ENCODE data around the gene CADPS.

The CADPS gene

DNA sequence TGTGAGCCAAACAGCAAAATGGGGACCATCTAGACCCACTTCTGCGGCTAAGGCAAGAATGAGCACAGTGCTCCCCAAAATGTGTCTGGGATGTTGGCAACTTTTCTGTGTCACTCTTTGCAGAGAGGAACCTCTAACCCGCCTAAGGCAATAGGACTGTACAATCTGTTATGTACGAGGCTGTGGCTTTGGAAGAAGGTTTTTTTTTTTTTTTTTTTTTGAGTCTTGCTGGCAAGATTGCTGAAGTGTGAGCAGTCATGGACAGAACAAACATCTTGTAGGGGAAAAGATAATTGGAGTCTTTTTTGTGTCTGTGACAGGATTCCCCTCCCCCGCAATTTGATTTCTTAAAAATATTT, 509.1 kb downstream of the CADPS start:
- Histone ChIP-seq H4K20me1 (ENCODE audit: insufficient read depth, low read length) (no peaks in the 10 kb centered on the region), H2AFZ (ENCODE audit: low read length) (no peak overlapping the region), H3K36me3 (ENCODE audit: insufficient read depth, low read length) (no peaks in the 10 kb centered on the region), H3K9me2 (ENCODE audit: low read depth, low read length) (no peaks in the 10 kb centered on the region), H3K9me3 (ENCODE audit: low read length) (no peaks in the 10 kb centered on the region), H3K27me3 (ENCODE audit: insufficient read depth, low read length) (no peaks in the 10 kb centered on the region), H3F3A (ENCODE audit: insufficient read depth, low read length) (no peaks in the 10 kb centered on the region), H3K4me2 (ENCODE audit: low read length) (no peak overlapping the region), H3K9ac (ENCODE audit: low read length) (no peak overlapping the region), H3K27ac (ENCODE audit: low read depth, low read length, poor library complexity, severe bottlenecking) (no peak overlapping the region), H3K79me2 (ENCODE audit: insufficient read depth, low read length) (no peaks in the 10 kb centered on the region), H3K4me1 (ENCODE audit: insufficient read depth, low read length, severe bottlenecking) (no peaks in the 10 kb centered on the region), H3K4me3 (ENCODE audit: low read depth, low read length, poor library complexity, severe bottlenecking) (no peak overlapping the region)
- no peak for TF ChIP-seq EZH2 (IDR thresholded peaks at IDR 0.05; ENCODE audit: borderline replicate concordance, low read length)
- TF ChIP-seq, protein P1, sequence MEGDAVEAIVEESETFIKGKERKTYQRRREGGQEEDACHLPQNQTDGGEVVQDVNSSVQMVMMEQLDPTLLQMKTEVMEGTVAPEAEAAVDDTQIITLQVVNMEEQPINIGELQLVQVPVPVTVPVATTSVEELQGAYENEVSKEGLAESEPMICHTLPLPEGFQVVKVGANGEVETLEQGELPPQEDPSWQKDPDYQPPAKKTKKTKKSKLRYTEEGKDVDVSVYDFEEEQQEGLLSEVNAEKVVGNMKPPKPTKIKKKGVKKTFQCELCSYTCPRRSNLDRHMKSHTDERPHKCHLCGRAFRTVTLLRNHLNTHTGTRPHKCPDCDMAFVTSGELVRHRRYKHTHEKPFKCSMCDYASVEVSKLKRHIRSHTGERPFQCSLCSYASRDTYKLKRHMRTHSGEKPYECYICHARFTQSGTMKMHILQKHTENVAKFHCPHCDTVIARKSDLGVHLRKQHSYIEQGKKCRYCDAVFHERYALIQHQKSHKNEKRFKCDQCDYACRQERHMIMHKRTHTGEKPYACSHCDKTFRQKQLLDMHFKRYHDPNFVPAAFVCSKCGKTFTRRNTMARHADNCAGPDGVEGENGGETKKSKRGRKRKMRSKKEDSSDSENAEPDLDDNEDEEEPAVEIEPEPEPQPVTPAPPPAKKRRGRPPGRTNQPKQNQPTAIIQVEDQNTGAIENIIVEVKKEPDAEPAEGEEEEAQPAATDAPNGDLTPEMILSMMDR (IDR thresholded peaks at IDR 0.05; ENCODE audit: low read length): no peak

DNA sequence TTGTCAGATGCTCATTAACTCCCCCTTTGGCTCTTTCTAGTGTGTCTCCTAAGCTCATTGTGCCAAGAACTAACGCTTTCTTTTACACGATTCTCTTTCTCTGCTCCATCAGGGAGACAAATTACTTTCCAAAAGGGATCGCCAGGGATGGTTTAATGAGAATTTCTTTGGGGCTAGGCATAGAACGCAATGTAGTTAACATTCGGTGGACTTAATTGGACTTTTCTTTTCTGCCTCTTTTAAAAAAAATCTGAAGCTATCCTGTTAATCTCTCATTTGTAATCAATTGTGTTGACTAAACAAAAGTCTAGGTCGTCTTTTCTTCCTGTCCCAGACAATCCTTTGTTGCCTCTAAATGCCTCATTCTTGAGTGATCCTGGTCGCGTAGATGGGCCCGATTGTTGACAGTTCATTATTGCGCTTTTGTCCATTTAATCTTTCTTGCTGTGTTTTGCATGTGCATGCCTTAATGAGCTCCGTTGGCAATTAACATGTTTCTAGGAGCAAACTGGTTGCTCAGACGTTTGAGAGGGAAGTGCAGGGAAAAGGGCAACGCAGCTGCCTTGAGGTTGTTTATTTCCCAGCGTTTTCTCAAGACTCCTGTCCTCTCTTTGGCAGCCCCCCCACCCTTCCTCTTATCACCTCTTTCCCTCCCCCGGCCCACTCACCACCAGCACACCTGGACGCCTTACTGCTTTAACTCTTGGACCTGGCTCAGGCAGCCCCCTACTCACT, 509.7 kb downstream of the CADPS start:
- Histone ChIP-seq H3K9ac (ENCODE audit: low read length) (no peak overlapping the region), H3K9me2 (ENCODE audit: low read depth, low read length) (no peaks in the 10 kb centered on the region), H3K4me1 (ENCODE audit: insufficient read depth, low read length, severe bottlenecking) (no peaks in the 10 kb centered on the region), H3K36me3 (ENCODE audit: insufficient read depth, low read length) (no peaks in the 10 kb centered on the region), H3K79me2 (ENCODE audit: insufficient read depth, low read length) (no peaks in the 10 kb centered on the region), H3K4me3 (ENCODE audit: low read depth, low read length, poor library complexity, severe bottlenecking) (no peak overlapping the region), H2AFZ (ENCODE audit: low read length) (no peak overlapping the region), H3F3A (ENCODE audit: insufficient read depth, low read length) (no peaks in the 10 kb centered on the region), H3K27me3 (ENCODE audit: insufficient read depth, low read length) (no peaks in the 10 kb centered on the region), H4K20me1 (ENCODE audit: insufficient read depth, low read length) (no peaks in the 10 kb centered on the region), H3K4me2 (ENCODE audit: low read length) (no peak overlapping the region), H3K27ac (ENCODE audit: low read depth, low read length, poor library complexity, severe bottlenecking) (no peak overlapping the region), H3K9me3 (ENCODE audit: low read length) (no peaks in the 10 kb centered on the region)
- no peak for TF ChIP-seq EZH2 (IDR thresholded peaks at IDR 0.05; ENCODE audit: borderline replicate concordance, low read length)
- TF ChIP-seq, protein P1 (IDR thresholded peaks at IDR 0.05; ENCODE audit: low read length): no peak

DNA sequence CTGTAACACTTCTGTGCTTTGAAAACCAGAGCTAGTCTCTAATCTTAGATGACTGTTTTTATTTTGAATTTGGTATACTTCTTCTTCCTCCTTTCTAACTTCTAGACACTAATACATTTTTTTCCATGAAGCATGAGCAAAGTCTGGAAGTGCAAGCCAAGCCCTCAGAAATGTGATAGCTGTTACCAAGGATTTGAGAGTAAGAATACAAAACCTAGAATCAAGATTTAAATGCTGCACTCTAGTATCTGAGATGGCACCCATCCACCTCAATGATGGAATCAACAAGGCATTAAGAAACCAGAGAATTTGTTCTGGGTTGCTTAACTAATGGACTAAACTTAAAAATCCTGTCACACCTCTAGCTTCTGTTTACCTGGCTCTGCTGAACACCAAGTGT, 511.0 kb downstream of the CADPS start:
- Histone ChIP-seq H3F3A (ENCODE audit: insufficient read depth, low read length) (no peaks in the 10 kb centered on the region), H3K4me1 (ENCODE audit: insufficient read depth, low read length, severe bottlenecking) (no peaks in the 10 kb centered on the region), H3K79me2 (ENCODE audit: insufficient read depth, low read length) (no peaks in the 10 kb centered on the region), H4K20me1 (ENCODE audit: insufficient read depth, low read length) (no peaks in the 10 kb centered on the region), H3K9me3 (ENCODE audit: low read length) (no peaks in the 10 kb centered on the region), H3K4me2 (ENCODE audit: low read length) (no peak overlapping the region), H3K9me2 (ENCODE audit: low read depth, low read length) (no peaks in the 10 kb centered on the region), H3K4me3 (ENCODE audit: low read depth, low read length, poor library complexity, severe bottlenecking) (no peak overlapping the region), H3K27me3 (ENCODE audit: insufficient read depth, low read length) (no peaks in the 10 kb centered on the region), H2AFZ (ENCODE audit: low read length) (no peak overlapping the region), H3K36me3 (ENCODE audit: insufficient read depth, low read length) (no peaks in the 10 kb centered on the region), H3K27ac (ENCODE audit: low read depth, low read length, poor library complexity, severe bottlenecking) (no peak overlapping the region), H3K9ac (ENCODE audit: low read length) (no peak overlapping the region)
- no peak for TF ChIP-seq EZH2 (IDR thresholded peaks at IDR 0.05; ENCODE audit: borderline replicate concordance, low read length)
- TF ChIP-seq, protein P1 (IDR thresholded peaks at IDR 0.05; ENCODE audit: low read length): no peak

All from OCI-LY1 (cell line).